GM12878 (cell line): ENCODE data around the gene SH3D19. TPM values are rescaled to one million over a fixed set of nuclear protein-coding genes. Genes with fewer than 3 reads are reported as not detected.

Experiments used
- ATAC-seq: fragments of 200-7000 bp; cut with Tn5 transposase; 3 replicates; pipeline ENCODE4 v1.9.1; 2020; ENCODE audit warnings: mild to moderate bottlenecking, moderate library complexity
- BruUV-seq: library from RNA; stranded (reverse); fragments of 400-500 nt; replicated peaks from 2 replicates; lab custom pipeline; 2021; lab: Mats Ljungman, UMichigan
- CTCF ChIA-PET: fragments of 300-600 bp; sonication (Branson Sonifier 250); formaldehyde crosslinking; extraction: SDS; loops from one replicate; lab custom pipeline; 2021; ENCODE audit warnings: inconsistent platforms; lab: Yijun Ruan, JAX
- POLR2A ChIA-PET: fragments of 350-600 bp; formaldehyde crosslinking; extraction: SDS; loops from one replicate; lab custom pipeline; 2021; ENCODE audit warnings: inconsistent platforms; lab: Charles Lee
- RAD21 ChIA-PET: fragments of 300-600 bp; sonication (Branson Sonifier 250); formaldehyde crosslinking; loops from one replicate; lab custom pipeline; 2023; ENCODE audit warnings: antibody characterized with exemption; ENCODE audit not compliant: unreplicated experiment; lab: Charles Lee
- SMC1A ChIA-PET: fragments of 300-600 bp; sonication (Branson Sonifier 250); formaldehyde crosslinking; loops from one replicate; lab custom pipeline; 2023; ENCODE audit not compliant: unreplicated experiment, uncharacterized antibody; lab: Charles Lee
- DNase-seq: peaks from one replicate; pipeline ENCODE4 v3.0.0-alpha.2; 2011; ENCODE audit warnings: low read depth, low spot score
- FAIRE-seq: peaks from 3 replicates; lab custom pipeline; 2011; peaks lifted over from hg19 to GRCh38; lab: Jason Lieb, UNC
- H2AFZ ChIP-seq: 2 replicates; pipeline ENCODE4 v1.6.0; 2011; ENCODE audit warnings: low read depth, low read length, control low read depth; ENCODE audit not compliant: control insufficient read depth
- H3K27ac ChIP-seq: 2 replicates; pipeline ENCODE4 v1.5.1; 2011; ENCODE audit warnings: control low read depth; ENCODE audit not compliant: control insufficient read depth, insufficient read depth
- H3K27me3 ChIP-seq, 2 experiments: replicated peaks in 1 of 2; 2 replicates each; pipeline versions ENCODE4 v1.6.0 to v1.6.1; 2011; ENCODE audit warnings: low read length in 1 of 2; ENCODE audit not compliant: control insufficient read depth in 2 of 2, insufficient read depth in 2 of 2
- H3K36me3 ChIP-seq, 2 experiments: 2 replicates each; pipeline ENCODE4 v1.5.1; 2011; ENCODE audit warnings: low read length in 1 of 2; ENCODE audit not compliant: control insufficient read depth in 2 of 2, insufficient read depth in 2 of 2
- H3K4me1 ChIP-seq: 2 replicates; pipeline ENCODE4 v1.6.1; 2011; ENCODE audit warnings: mild to moderate bottlenecking, low read length, moderate library complexity, mixed read lengths; ENCODE audit not compliant: control insufficient read depth, insufficient read depth
- H3K4me2 ChIP-seq: 2 replicates; pipeline ENCODE4 v1.6.0; 2011; ENCODE audit warnings: control low read depth; ENCODE audit not compliant: control insufficient read depth, insufficient read depth
- H3K4me3 ChIP-seq: fragments of 200-600 bp; sonication (generic); 2 replicates; pipeline ENCODE4 v1.5.1; 2016
- H3K79me2 ChIP-seq: 2 replicates; pipeline ENCODE4 v1.6.0; 2011; ENCODE audit warnings: low read length; ENCODE audit not compliant: control insufficient read depth, insufficient read depth
- H3K9ac ChIP-seq: 2 replicates; pipeline ENCODE4 v1.8.0; 2011; ENCODE audit warnings: low read length, control low read depth, mixed read lengths; ENCODE audit not compliant: control insufficient read depth, insufficient read depth
- H3K9me3 ChIP-seq: replicated peaks from 3 replicates; pipeline ENCODE4 v1.5.1; 2011; ENCODE audit warnings: mild to moderate bottlenecking, low read length; ENCODE audit not compliant: control insufficient read depth, insufficient read depth
- H4K20me1 ChIP-seq: 2 replicates; pipeline ENCODE4 v1.6.0; 2011; ENCODE audit not compliant: control insufficient read depth, insufficient read depth
- ATF7 ChIP-seq: fragments of 450-650 bp; IDR thresholded peaks from 2 replicates; pipeline ENCODE4 v1.6.1; 2016; ENCODE audit warnings: low read depth, mild to moderate bottlenecking
- EED ChIP-seq: sonication (generic); IDR thresholded peaks from 2 replicates; pipeline ENCODE4 v1.6.1; 2016; ENCODE audit warnings: antibody characterized with exemption, low read depth
- GATAD2B ChIP-seq: fragments of 450-650 bp; conservative IDR thresholded peaks from 2 replicates; pipeline ENCODE4 v1.6.1; 2017; ENCODE audit warnings: low read depth, mild to moderate bottlenecking, moderate library complexity
- JUNB ChIP-seq: IDR thresholded peaks from 2 replicates; pipeline ENCODE4 v1.6.1; 2016; ENCODE audit warnings: antibody characterized with exemption, mild to moderate bottlenecking
- NFIC ChIP-seq: IDR thresholded peaks from 2 replicates; pipeline ENCODE4 v1.6.1; 2012; ENCODE audit warnings: low read depth, mild to moderate bottlenecking, inconsistent platforms, low read length, moderate library complexity
- POLR2AphosphoS2 ChIP-seq: IDR thresholded peaks from 2 replicates; pipeline ENCODE4 v1.6.1; 2011; ENCODE audit warnings: low read depth, mild to moderate bottlenecking, low read length, improper control_type of control experiment, moderate library complexity
- RAD51 ChIP-seq: fragments of 450-650 bp; IDR thresholded peaks from 2 replicates; pipeline ENCODE4 v1.6.1; 2016; ENCODE audit warnings: moderate library complexity, mild to moderate bottlenecking, inconsistent platforms
- SIX5 ChIP-seq: IDR thresholded peaks from 2 replicates; pipeline ENCODE4 v1.6.1; 2011; ENCODE audit warnings: mild to moderate bottlenecking, low read depth, low read length, moderate library complexity; ENCODE audit not compliant: severe bottlenecking
- STAT3 ChIP-seq: IDR thresholded peaks from 2 replicates; pipeline ENCODE4 v1.6.1; 2011; ENCODE audit warnings: low read depth, low read length, improper control_type of control experiment
- SUZ12 ChIP-seq: fragments of 200-600 bp; sonication (generic); IDR thresholded peaks from one replicate; pipeline ENCODE4 v1.6.1; 2018; ENCODE audit warnings: antibody characterized with exemption, mild to moderate bottlenecking; ENCODE audit not compliant: unreplicated experiment
- TCF3 ChIP-seq: IDR thresholded peaks from 2 replicates; pipeline ENCODE4 v1.6.1; 2012; ENCODE audit warnings: low read depth, mild to moderate bottlenecking, low read length, borderline replicate concordance; ENCODE audit not compliant: insufficient read depth
- WGBS: methylation state at CpG from one replicate; pipeline ENCODE4 v1.1.6; 2016; ENCODE audit warnings: low lambda C conversion rate; ENCODE audit not compliant: insufficient replicate concordance, insufficient coverage; ENCODE audit errors: missing lambda C conversion rate; 5-methylcytosine and 5-hydroxymethylcytosine counted together
- in situ Hi-C: fragments of 300-500 bp; cut with MboI; formaldehyde crosslinking; loops from 9 replicates; pipeline ENCODE4 v1.14.3; 2018; ENCODE audit warnings: mixed read lengths
- intact Hi-C: fragments of 100-400 bp; cut with micrococcal nuclease; formaldehyde crosslinking; loops from one replicate; pipeline ENCODE4 v1.14.2; 2022; ENCODE audit not compliant: unreplicated experiment
- polyA plus RNA-seq, 11 experiments: library from polyadenylated mRNA; depleted of rRNA in 4 of 11; unstranded in 6 of 11; stranded (reverse) in 5 of 11; fragments of >200 nt; fragmentation: Nextera tagmentation in 4 of 11; fragmentation: Illumina TruSeq in 1 of 11; extraction: Ambion mirVana in 4 of 11; extraction: Trizol in 1 of 11; gene quantifications; 1 replicate in 1 of 11; 2 replicates in 10 of 11; pipeline versions ENCODE4 v1.2.1 to v1.2.3, GENCODE V29; 2011 to 2016; ENCODE audit warnings: inconsistent platforms in 2 of 11, missing spikeins in 2 of 11, low read depth in 1 of 11
- total RNA-seq, 4 experiments: library from RNA; depleted of rRNA in 3 of 4; stranded (reverse); fragments of >200 nt in 3 of 4; fragmentation: Illumina TruSeq in 1 of 4; extraction: Trizol in 1 of 4; gene quantifications; 2 replicates each; pipeline versions ENCODE4 v1.2.1 to v1.2.3, GENCODE V29; 2013 to 2021
- TF ChIP-seq, protein P1 (sequence below): fragments of 150-350 bp; IDR thresholded peaks from 2 replicates; pipeline ENCODE4 v1.6.1; 2014; ENCODE audit warnings: mild to moderate bottlenecking, low read depth, low read length
- TF ChIP-seq, protein P2 (sequence below): fragments of 450-650 bp; formaldehyde crosslinking; IDR thresholded peaks from 2 replicates; pipeline ENCODE4 v1.4.0; 2020; ENCODE audit warnings: mild to moderate bottlenecking, moderate library complexity

SH3D19 gene
- total and polyA plus RNA-seq, 10 of the 15 experiments (the other 5 are each of a cell fraction or from before 2014, with no cell fraction given), result 0.03 to 6.9 (median 0.33) TPM; not detected in 3

- Histone ChIP-seq H3K9me3 (no peaks in the 10 kb centered on the region), H3K9ac (no peak overlapping the region), H3K27ac (no peak overlapping the region), H4K20me1 (no peaks in the 10 kb centered on the region), H3K27me3 (no peaks in the 10 kb centered on the region; a peak in 1 of 4 replicates), H2AFZ (no peak overlapping the region), H3K4me1 (no peaks in the 10 kb centered on the region), H3K79me2 (no peaks in the 10 kb centered on the region), H3K4me3 (no peak overlapping the region), H3K4me2 (no peak overlapping the region), H3K36me3 (no peaks in the 10 kb centered on the region)
- ChIA-PET RAD21 (no interaction called here), CTCF (no interaction called here), SMC1A (no interaction called here), POLR2A (no interaction called here)
- ATAC-seq (no peak), DNase-seq (no peak), FAIRE-seq (no peak)
- no peak for TF ChIP-seq ATF7
- no peak for TF ChIP-seq NFIC
- no peak for TF ChIP-seq STAT3
- TF ChIP-seq EED, result no peak
- TF ChIP-seq SIX5, result no peak
- TF ChIP-seq, protein P1, sequence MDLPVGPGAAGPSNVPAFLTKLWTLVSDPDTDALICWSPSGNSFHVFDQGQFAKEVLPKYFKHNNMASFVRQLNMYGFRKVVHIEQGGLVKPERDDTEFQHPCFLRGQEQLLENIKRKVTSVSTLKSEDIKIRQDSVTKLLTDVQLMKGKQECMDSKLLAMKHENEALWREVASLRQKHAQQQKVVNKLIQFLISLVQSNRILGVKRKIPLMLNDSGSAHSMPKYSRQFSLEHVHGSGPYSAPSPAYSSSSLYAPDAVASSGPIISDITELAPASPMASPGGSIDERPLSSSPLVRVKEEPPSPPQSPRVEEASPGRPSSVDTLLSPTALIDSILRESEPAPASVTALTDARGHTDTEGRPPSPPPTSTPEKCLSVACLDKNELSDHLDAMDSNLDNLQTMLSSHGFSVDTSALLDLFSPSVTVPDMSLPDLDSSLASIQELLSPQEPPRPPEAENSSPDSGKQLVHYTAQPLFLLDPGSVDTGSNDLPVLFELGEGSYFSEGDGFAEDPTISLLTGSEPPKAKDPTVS, result no peak
- TF ChIP-seq, protein P2, sequence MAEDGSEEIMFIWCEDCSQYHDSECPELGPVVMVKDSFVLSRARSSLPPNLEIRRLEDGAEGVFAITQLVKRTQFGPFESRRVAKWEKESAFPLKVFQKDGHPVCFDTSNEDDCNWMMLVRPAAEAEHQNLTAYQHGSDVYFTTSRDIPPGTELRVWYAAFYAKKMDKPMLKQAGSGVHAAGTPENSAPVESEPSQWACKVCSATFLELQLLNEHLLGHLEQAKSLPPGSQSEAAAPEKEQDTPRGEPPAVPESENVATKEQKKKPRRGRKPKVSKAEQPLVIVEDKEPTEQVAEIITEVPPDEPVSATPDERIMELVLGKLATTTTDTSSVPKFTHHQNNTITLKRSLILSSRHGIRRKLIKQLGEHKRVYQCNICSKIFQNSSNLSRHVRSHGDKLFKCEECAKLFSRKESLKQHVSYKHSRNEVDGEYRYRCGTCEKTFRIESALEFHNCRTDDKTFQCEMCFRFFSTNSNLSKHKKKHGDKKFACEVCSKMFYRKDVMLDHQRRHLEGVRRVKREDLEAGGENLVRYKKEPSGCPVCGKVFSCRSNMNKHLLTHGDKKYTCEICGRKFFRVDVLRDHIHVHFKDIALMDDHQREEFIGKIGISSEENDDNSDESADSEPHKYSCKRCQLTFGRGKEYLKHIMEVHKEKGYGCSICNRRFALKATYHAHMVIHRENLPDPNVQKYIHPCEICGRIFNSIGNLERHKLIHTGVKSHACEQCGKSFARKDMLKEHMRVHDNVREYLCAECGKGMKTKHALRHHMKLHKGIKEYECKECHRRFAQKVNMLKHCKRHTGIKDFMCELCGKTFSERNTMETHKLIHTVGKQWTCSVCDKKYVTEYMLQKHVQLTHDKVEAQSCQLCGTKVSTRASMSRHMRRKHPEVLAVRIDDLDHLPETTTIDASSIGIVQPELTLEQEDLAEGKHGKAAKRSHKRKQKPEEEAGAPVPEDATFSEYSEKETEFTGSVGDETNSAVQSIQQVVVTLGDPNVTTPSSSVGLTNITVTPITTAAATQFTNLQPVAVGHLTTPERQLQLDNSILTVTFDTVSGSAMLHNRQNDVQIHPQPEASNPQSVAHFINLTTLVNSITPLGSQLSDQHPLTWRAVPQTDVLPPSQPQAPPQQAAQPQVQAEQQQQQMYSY (CRISPR knock-in tag), result no peak
- no peak for TF ChIP-seq JUNB
- no peak for TF ChIP-seq GATAD2B
- no peak for TF ChIP-seq POLR2AphosphoS2
- no peak for TF ChIP-seq TCF3
- TF ChIP-seq SUZ12, result no peak
- TF ChIP-seq RAD51, result no peak
- no TSS peak for BruUV-seq
- 5% methylated on average over 3 of the region's 3 CpGs for WGBS
- in situ Hi-C loops, result no loop called here
- intact Hi-C loops, result no loop called here
Measured at GRCh38 chr4:151173871-151174270, 151.5 kb downstream of the SH3D19 start.
